GM19043 (cell line): Measurements from ENCODE around the gene ACIN1.
A peak's percentile ranks its signal among the peaks of the same experiment; 100 is the strongest.

ENCODE experiments used
- ATAC-seq: cut with Tn5 transposase; IDR thresholded peaks from one replicate; pipeline ENCODE4 v1.9.1; 2021; ENCODE audit warnings: low read depth; ENCODE audit not compliant: unreplicated experiment

The ACIN1 gene

GRCh38 chr14:23090254-23090636, 4.7 kb downstream of the ACIN1 start:
- no peak for ATAC-seq

- no peak for ATAC-seq
Observed at GRCh38 chr14:23089498-23090253, 5.3 kb downstream of the ACIN1 start.

DNA sequence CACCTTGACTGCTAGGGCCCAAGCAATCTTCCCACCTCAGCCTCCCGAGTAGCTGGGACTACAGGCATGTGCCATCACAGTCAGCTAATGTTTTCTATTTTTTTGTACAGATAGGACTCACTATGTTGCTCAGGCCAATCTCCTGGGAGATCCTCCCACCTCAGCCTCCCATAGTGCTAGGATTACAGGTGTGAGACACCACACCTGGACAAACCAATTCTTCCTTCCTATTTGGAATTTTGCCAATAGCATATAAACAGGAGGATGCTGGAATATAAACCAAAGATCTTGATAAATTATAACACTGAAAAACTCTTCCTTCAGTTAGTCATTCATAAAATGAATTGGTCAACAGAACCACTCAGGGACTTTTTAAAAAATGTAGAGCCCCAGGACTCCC, 8.4 kb downstream of the ACIN1 start:
- ATAC-seq: no peak

DNA sequence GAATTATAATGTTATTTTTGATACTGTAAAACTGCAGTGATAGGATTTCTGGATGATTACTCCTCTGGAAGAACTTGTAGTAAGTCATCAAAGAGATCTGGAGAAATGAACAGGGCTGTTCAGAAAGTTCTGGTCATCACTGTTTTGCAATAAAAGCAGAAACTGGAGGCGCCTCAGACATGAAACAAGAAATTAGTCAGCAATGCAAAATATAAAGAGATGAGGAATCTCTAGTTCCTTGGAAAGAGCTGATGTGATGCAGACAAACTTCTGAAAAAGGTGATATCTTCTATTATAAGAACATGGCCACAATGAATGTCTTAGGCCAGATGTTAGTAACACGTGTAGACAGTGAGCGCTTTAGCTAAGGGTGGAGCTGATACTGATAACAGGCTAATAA, 9.5 kb downstream of the ACIN1 start:
- ATAC-seq: no peak

DNA sequence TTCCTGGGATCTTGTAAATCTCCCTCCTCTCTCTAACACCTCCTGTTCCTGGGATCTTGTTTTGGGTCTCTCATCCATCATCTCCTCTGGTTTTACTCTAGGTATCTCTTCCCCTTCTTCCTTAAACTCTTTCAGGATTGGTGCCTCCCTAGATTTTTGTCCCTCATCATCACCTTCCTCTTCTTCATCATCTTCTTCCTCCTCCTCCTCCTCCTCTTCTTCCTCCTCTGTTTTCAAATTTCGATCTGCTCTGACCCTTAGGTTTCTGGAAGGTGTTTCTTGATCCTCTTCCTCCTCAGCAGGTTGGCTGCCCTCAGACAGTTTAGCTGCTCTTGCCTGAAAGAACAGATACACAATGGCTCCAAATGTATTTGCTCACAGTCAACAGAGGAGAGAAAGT, 14.5 kb downstream of the ACIN1 start:
- no peak for ATAC-seq

DNA sequence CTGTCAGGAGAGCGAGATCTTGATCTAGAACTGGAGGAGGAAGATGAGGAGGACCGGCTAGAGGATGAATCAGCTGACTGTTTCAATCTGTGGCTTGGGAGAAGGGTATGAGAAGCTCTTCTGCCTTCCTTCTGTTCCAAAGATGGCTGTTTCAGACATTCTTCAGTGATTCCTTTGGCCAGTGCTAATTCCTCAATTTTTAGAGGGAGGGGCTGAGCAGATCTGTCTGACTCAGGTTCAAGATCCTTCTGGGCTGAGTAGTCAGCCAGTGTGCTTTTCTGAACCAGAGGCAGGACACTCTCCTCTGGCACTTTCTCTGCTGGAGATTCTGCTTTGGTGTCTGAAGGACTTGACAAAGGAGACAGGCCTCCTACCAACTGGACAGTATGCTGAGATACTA, 15.2 kb downstream of the ACIN1 start:
- no peak for ATAC-seq

- no peak for ATAC-seq
Observed at GRCh38 chr14:23078692-23079116, 16.2 kb downstream of the ACIN1 start.

DNA sequence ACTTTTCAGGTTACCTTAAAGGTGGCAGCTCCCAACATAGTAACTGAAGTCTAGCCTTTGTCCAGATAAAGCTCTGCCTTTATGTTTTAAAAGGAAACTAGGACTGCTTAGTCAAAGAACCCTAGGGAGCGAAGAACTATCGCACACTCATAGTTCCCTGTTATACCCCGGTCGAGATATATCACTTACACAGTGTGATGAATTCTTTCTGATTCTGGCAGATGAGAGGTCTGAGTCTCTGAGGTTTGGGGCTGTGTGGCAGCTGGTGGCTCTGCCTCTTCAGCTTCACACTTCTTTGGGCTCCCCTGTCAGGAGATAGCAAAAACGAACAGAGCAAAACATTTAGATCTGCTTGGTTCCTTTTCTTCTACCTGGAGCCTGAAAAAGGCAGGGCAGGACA, 17.0 kb downstream of the ACIN1 start:
- no peak for ATAC-seq

GRCh38 chr14:23076785-23077408, 18.0 kb downstream of the ACIN1 start:
- ATAC-seq: no peak

DNA sequence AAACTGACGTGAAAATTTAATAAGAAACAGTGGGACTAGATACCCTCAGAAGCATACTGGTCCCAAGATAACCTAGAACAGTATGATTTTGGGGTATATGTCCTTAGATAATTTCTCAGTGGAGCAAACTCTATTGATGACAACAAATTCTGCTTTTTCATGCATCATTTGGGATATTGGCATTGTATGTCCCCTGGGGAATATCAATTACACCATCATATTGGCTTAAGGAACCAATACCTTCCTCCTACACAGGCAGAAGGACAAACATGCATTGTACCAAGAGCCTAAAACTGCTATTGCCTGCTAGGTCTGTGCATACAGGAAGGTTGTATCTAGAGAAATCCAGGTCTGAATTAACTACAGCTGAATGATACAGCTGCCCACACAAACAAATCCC, 20.0 kb downstream of the ACIN1 start:
- ATAC-seq: no peak

DNA sequence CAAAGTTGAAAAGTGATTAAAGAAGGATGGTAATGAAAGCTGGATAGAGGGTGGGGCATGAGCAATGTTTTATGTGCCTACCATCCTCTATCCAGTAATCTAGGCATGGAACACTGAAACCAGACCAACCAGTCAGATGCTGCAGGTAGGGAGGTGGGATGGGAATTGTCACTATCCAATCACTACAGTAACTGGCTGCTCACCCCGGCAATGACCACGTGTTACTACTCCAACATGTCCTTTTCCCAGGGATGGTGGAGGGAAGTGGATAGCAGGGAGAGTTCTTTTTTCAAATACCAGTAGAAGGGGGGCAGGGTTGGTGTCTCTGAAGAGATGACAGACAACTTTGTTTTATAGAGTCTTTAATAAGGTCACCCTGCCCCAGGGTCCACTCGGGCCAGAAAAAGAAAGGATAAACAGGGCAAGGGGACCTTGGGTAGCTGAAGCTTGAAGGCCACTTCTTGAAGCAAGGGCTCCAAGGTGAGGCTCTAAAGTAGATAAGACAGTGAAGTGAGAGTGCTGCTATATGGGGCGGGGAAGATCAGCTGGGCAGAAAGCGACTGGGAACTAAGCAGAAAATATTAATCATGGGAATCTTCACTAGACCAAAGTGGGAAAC, 22.9 kb downstream of the ACIN1 start:
- no peak for ATAC-seq

DNA sequence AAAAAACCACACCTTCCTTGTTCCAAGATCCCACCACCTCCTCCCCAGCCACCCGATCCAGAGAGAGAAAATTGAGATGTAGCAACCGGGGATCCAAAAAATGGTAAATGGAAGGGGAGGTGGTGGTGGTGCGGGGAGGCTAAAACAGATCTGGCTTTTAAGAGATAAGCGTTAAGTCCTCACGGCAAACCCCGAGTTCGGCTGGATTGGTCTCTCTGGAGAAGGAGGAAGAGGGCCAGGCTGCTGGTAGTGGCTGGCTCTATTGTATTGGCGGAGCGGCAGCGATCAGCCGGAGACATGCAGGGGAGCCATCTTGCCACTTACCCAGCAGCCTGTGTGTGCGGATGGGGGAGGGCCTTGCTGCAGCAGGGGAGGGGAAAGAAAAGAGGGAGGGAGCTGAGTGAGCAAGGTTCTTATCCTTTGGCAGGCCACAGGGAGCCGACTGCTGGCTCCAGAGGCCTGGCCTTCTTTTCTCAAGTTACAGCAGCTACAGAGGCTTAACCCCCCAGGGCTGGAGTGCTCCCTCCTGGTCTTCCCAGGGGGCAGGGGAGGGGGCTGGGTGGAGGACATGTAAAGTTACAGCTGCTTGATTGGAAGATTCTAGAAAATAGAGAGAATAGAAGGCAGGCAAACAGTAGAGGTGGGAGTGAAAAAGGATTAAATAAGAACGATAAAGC, 23.6 kb downstream of the ACIN1 start:
- ATAC-seq: peak; percentile 86

- ATAC-seq: no peak
Observed at GRCh38 chr14:23070262-23071129, 24.4 kb downstream of the ACIN1 start.

GRCh38 chr14:23069413-23069806, 25.5 kb downstream of the ACIN1 start:
- ATAC-seq: no peak

DNA sequence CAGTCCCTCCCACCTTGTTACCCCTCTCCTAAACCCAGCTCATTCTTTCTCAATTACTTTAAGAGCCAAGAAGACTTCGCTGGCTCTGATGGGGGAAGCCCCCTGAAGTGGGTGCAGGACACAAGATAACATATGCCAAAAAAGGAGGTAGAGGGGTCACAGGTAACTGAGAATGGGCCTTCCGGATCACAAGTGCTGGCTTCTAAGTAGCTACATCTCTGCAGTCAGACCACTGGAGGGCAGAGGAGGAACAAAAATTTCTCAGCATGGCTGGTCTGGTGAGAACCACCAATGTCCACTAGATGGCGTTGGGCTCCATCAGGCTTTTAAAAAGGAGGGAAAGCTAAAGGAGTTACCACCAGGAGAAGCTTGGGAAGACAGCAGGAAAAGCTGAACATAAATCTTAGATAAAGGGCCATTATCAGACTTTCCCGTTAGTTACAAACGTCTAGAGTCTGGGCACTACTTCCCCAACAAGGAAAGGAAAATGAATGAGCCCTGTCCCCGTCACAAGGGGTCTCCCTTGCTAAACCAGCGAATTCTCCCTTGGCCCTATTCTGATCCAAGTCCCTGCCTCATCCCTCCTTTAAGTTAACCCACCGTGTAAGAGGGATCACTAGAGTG, 26.0 kb downstream of the ACIN1 start:
- ATAC-seq: peak; percentile 70

GRCh38 chr14:23067847-23068788, 26.8 kb downstream of the ACIN1 start:
- no peak for ATAC-seq

DNA sequence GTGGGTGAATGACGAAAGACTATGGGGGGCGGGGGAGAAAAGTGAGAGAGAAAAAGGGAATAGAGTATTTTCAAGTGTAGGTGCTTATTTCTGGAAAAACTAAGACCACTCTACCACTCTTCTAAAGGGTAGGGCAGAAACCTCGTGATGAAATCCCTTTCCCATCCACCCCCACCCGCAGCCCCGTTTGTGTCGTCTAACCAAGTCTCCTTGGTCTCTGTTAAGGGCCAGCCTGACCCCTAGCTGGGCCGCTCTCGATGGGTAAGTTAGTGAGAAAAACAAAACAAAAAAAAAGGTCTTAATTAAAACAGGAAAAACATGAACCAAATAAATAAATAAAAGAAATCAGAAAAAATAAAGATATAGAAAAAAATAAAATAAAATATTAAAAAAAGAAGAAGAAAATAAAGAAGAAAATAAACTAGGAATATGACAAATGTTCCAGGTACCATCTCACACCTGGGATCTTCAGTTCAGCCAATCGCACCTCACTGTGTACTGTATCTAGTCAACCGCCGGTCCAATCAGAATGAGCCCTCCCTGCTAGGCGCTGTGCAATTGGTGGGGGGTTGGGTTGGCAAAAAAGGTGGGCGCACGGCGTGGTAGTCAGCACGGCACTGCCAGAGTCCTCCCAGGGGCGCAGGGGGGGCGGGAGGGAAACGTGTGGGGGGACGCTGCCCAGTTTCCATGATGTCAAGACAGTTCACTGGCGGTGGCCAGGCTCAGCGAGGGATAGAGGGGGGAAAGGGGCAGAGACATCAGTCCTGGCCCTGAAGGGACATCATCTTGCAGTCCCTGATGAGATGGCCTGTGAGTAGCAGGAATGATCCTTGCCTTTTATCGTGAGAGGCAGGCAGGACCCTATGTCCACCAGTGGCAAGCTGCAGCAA, 27.8 kb downstream of the ACIN1 start:
- ATAC-seq: no peak

DNA sequence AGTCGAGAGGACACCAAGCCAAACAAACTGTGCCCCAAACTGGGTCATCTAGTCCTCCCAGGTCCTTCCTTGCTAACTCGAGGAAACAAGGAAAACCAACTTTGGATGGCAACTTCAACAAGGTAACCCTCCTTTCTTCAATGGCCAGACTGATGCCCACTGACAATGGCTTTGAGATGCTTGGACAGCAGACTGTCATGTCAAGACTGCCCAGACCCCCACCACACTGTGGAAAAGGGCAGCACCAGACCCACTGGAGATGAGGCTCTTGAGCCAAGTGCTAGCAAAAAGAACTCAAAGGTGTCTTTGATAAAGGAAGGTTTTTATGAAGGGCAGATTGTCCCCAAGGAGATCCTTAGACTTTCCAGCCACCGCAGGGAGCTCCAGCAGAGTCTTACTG, 28.6 kb downstream of the ACIN1 start:
- ATAC-seq: no peak
